GM12873 (cell line): ENCODE results near the gene SLC25A19.

Source experiments
- CTCF ChIP-seq: IDR thresholded peaks from 2 replicates; pipeline ENCODE4 v1.5.1; 2012; ENCODE audit warnings: low read depth, mild to moderate bottlenecking, moderate library complexity, low read length, control low read depth; ENCODE audit not compliant: insufficient read depth; ENCODE audit errors: missing control alignments

SLC25A19 gene

GRCh38 chr17:75316253-75316652 lies 27.0 kb upstream of the SLC25A19 start:
- no peak for TF ChIP-seq CTCF

- no peak for TF ChIP-seq CTCF
These were observed 26.5 kb upstream of the SLC25A19 start for GRCh38 chr17:75315541-75316243.

- no peak for TF ChIP-seq CTCF
These were observed 24.8 kb upstream of the SLC25A19 start for GRCh38 chr17:75313941-75314551.

- TF ChIP-seq CTCF: no peak
These were observed 19.7 kb upstream of the SLC25A19 start for GRCh38 chr17:75308732-75309629.

GRCh38 chr17:75307957-75308731 lies 18.9 kb upstream of the SLC25A19 start:
- no peak for TF ChIP-seq CTCF

- no peak for TF ChIP-seq CTCF
These were observed 12.4 kb upstream of the SLC25A19 start for GRCh38 chr17:75301502-75302206.
